SK-N-SH (cell line): ENCODE data around the gene ZC3H4. TPM values are rescaled to one million over a fixed set of nuclear protein-coding genes. Genes with fewer than 3 reads are reported as not detected.

Source experiments
- CTCF ChIA-PET: fragments of 300-600, 350-600 bp; formaldehyde crosslinking; extraction: SDS; loops from one replicate; lab custom pipeline; 2021; lab: Yijun Ruan, JAX
- POLR2A ChIA-PET: fragments of 350-600 bp; sonication (Branson Sonifier 250); formaldehyde crosslinking; extraction: SDS; loops from one replicate; lab custom pipeline; 2020; ENCODE audit warnings: antibody characterized with exemption, inconsistent platforms; lab: Yijun Ruan, JAX
- DNase-seq: peaks from one replicate; pipeline ENCODE4 v3.0.0; 2012
- H2AFZ ChIP-seq: fragments of 200-600 bp; sonication (generic); 2 replicates; pipeline ENCODE4 v1.8.1; 2016; ENCODE audit warnings: antibody characterized with exemption, mild to moderate bottlenecking, low read depth
- H3F3A ChIP-seq: fragments of 200-600 bp; sonication (generic); replicated peaks from 2 replicates; pipeline ENCODE3; 2016; ENCODE audit warnings: antibody characterized with exemption, mild to moderate bottlenecking; ENCODE audit not compliant: insufficient read depth
- H3K27ac ChIP-seq, 2 experiments: fragments of 200-500 bp in 1 of 2; fragments of 200-600 bp in 1 of 2; sonication (Bioruptor generic) in 1 of 2; sonication (generic), shearing (Covaris generic) in 1 of 2; 2 replicates each; pipeline versions ENCODE4 v1.5.1 to v1.6.1; 2014 to 2016; ENCODE audit warnings: low read depth in 2 of 2, inconsistent platforms in 1 of 2, low read length in 1 of 2, mild to moderate bottlenecking in 1 of 2, mixed read lengths in 1 of 2
- H3K27me3 ChIP-seq: fragments of 200-600 bp; sonication (generic), shearing (Covaris generic); 2 replicates; pipeline ENCODE4 v1.6.1; 2016; ENCODE audit warnings: mixed run types; ENCODE audit not compliant: insufficient read depth
- H3K36me3 ChIP-seq, 2 experiments: fragments of 200-500 bp in 1 of 2; fragments of 200-600 bp in 1 of 2; sonication (Bioruptor generic) in 1 of 2; sonication (generic) in 1 of 2; replicated peaks in 1 of 2; 2 replicates each; pipeline versions ENCODE3 to v1.5.1; 2014 to 2016; ENCODE audit warnings: low read length in 1 of 2, mild to moderate bottlenecking in 1 of 2; ENCODE audit not compliant: insufficient read depth in 2 of 2, control insufficient read depth in 1 of 2
- H3K4me1 ChIP-seq, 2 experiments: fragments of 200-500 bp in 1 of 2; fragments of 200-600 bp in 1 of 2; sonication (Bioruptor generic) in 1 of 2; sonication (generic), shearing (Covaris generic) in 1 of 2; 2 replicates each; pipeline versions ENCODE4 v1.5.1 to v1.6.1; 2014 to 2016; ENCODE audit warnings: low read depth in 1 of 2, low read length in 1 of 2, mixed run types in 1 of 2; ENCODE audit not compliant: insufficient read depth in 2 of 2, control insufficient read depth in 1 of 2
- H3K4me2 ChIP-seq: fragments of 200-600 bp; sonication (generic), shearing (Covaris generic); 2 replicates; pipeline ENCODE4 v1.6.1; 2017; ENCODE audit warnings: mixed run types
- H3K4me3 ChIP-seq, 2 experiments: fragments of 200-500 bp in 1 of 2; fragments of 200-600 bp in 1 of 2; sonication (Bioruptor generic) in 1 of 2; sonication (generic), shearing (Covaris generic) in 1 of 2; 2 replicates each; pipeline versions ENCODE4 v1.5.1 to v1.8.1; 2014 to 2016; ENCODE audit warnings: low read depth in 2 of 2, inconsistent platforms in 1 of 2, low read length in 1 of 2, mild to moderate bottlenecking in 1 of 2, mixed read lengths in 1 of 2, moderate library complexity in 1 of 2
- H3K79me2 ChIP-seq: fragments of 200-600 bp; sonication (generic); 2 replicates; pipeline ENCODE4 v1.8.1; 2017; ENCODE audit warnings: mild to moderate bottlenecking; ENCODE audit not compliant: insufficient read depth
- H3K9ac ChIP-seq: fragments of 200-600 bp; sonication (generic); 2 replicates; pipeline ENCODE4 v1.6.1; 2017; ENCODE audit warnings: mixed run types
- H3K9me2 ChIP-seq: fragments of 200-600 bp; sonication (generic); 2 replicates; pipeline ENCODE4 v1.6.1; 2017; ENCODE audit warnings: mixed run types
- H3K9me3 ChIP-seq: fragments of 200-600 bp; sonication (generic); 2 replicates; pipeline ENCODE4 v1.6.1; 2017; ENCODE audit warnings: mixed run types, mild to moderate bottlenecking, moderate library complexity
- H4K20me1 ChIP-seq: fragments of 200-600 bp; sonication (generic); 2 replicates; pipeline ENCODE4 v1.6.1; 2017; ENCODE audit warnings: mild to moderate bottlenecking, mixed run types; ENCODE audit not compliant: insufficient read depth
- CHD2 ChIP-seq: fragments of 150-350 bp; IDR thresholded peaks from 2 replicates; pipeline ENCODE4 v1.6.1; 2018; ENCODE audit warnings: low read length; ENCODE audit not compliant: partially characterized antibody
- EP300 ChIP-seq, 2 experiments: IDR thresholded peaks; 2 replicates each; pipeline versions ENCODE4 v1.4.0 to v1.6.1; 2012; ENCODE audit warnings: borderline replicate concordance in 1 of 2, low read depth in 1 of 2, low read length in 1 of 2
- EZH2phosphoT487 ChIP-seq: fragments of 200-600 bp; sonication (generic); IDR thresholded peaks from 2 replicates; pipeline ENCODE4 v1.6.1; 2017; ENCODE audit warnings: low read depth, mixed run types, mild to moderate bottlenecking, antibody characterized with exemption, moderate library complexity, borderline replicate concordance
- FOXM1 ChIP-seq: IDR thresholded peaks from 2 replicates; pipeline ENCODE4 v1.4.0; 2012; ENCODE audit warnings: low read depth, mild to moderate bottlenecking
- JUND ChIP-seq: IDR thresholded peaks from 2 replicates; pipeline ENCODE4 v1.4.0; 2012
- MXI1 ChIP-seq: IDR thresholded peaks from 2 replicates; pipeline ENCODE4 v1.6.1; 2012; ENCODE audit warnings: mild to moderate bottlenecking, low read depth, low read length, improper control_type of control experiment
- RAD21 ChIP-seq: IDR thresholded peaks from 2 replicates; pipeline ENCODE4 v1.6.1; 2012; ENCODE audit warnings: mild to moderate bottlenecking, low read length
- RCOR1 ChIP-seq: fragments of 150-350 bp; IDR thresholded peaks from 2 replicates; pipeline ENCODE4 v1.6.1; 2017; ENCODE audit warnings: antibody characterized with exemption, low read length
- RXRA ChIP-seq: IDR thresholded peaks from 2 replicates; pipeline ENCODE4 v1.4.0; 2012; ENCODE audit warnings: low read depth, mild to moderate bottlenecking, borderline replicate concordance
- TAF1 ChIP-seq: IDR thresholded peaks from 2 replicates; pipeline ENCODE4 v1.6.1; 2012; ENCODE audit warnings: low read depth, mild to moderate bottlenecking, low read length, moderate library complexity, borderline replicate concordance
- TEAD4 ChIP-seq: IDR thresholded peaks from 2 replicates; pipeline ENCODE4 v1.4.0; 2012; ENCODE audit warnings: mild to moderate bottlenecking, borderline replicate concordance; ENCODE audit not compliant: insufficient read depth
- USF2 ChIP-seq: fragments of 150-350 bp; IDR thresholded peaks from 2 replicates; pipeline ENCODE4 v1.6.1; 2017; ENCODE audit warnings: antibody characterized with exemption, low read length, low read depth, borderline replicate concordance
- WGBS: methylation state at CpG from one replicate; pipeline ENCODE4 v1.1.6; 2017; ENCODE audit warnings: low lambda C conversion rate; 5-methylcytosine and 5-hydroxymethylcytosine counted together
- polyA plus RNA-seq, 3 experiments: library from polyadenylated mRNA; depleted of rRNA; stranded (reverse); fragments of >200 nt; gene quantifications; 2 replicates each; pipeline ENCODE4 v1.2.3, GENCODE V29; 2012
- TF ChIP-seq, protein P1 (sequence below): fragments of 150-350 bp; IDR thresholded peaks from 2 replicates; pipeline ENCODE4 v1.6.1; 2016; ENCODE audit warnings: mild to moderate bottlenecking, low read depth, low read length
- TF ChIP-seq, protein P2 (sequence below): IDR thresholded peaks from 2 replicates; pipeline ENCODE4 v1.4.0; 2012; ENCODE audit warnings: low read depth, borderline replicate concordance

Gene ZC3H4
- polyA plus RNA-seq, 1 of the 3 experiments (the other 2 are of a cell fraction) = 7.6 TPM

DNA sequence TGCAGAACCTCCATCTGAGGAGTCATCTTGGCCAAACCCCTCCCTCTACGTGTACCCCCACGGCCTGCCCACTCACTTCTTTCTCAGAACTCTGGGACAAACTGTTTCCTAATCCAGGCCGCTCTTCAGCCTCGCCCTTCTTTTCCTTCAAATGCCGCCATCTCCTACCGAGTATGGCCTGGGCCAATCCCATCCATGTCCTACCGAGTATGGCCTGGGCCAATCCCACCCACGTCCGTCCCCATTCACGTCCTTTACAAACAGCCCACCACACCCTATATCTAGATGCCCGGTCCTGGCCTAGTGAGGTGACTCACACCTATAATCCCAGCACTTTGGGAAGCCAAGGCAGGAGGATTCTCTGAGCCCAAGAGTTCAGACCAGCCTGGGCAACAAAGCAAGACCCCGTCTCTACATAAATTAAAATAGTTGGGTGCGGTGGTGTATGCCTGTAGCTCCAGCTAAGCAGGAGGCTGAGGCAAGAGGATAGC is 66.3 kb downstream of the ZC3H4 start:
- H2AFZ ChIP-seq = peak overlapping the region; percentile 98
- H3K4me2 ChIP-seq = peak overlapping the region; percentile 94
- no peaks in the 10 kb centered on the region for H3K36me3 ChIP-seq
- H3K4me1 ChIP-seq = peaks cover 4 to 5% of the 10 kb centered on the region in 2 experiments; a peak in 2 of 4 replicates
- 72% methylated on average over 13 of the region's 13 CpGs for WGBS
- H3K27ac ChIP-seq = peak overlapping the region in 1 of 2 experiments; percentile 30; a peak in 1 of 4 replicates
- no peaks in the 10 kb centered on the region for H3K79me2 ChIP-seq
- H3K9me2 ChIP-seq = no peaks in the 10 kb centered on the region
- H3F3A ChIP-seq = peaks cover 3% of the 10 kb centered on the region
- CTCF ChIA-PET = interaction anchor here (1.2 to 1.7 kb wide), 2 partner anchors 11 to 12 kb away, joined by 4 to 11 read pairs; no protein-coding TSS in a partner anchor
- H4K20me1 ChIP-seq = no peaks in the 10 kb centered on the region
- TF ChIP-seq TAF1 (no peak), MXI1 (no peak), RCOR1 (no peak), RXRA (no peak), EZH2phosphoT487 (no peak), CHD2 (no peak), JUND (no peak), TEAD4 (no peak)
- H3K27me3 ChIP-seq = no peaks in the 10 kb centered on the region
- peak overlapping the region; percentile 81 to 86 for H3K4me3 ChIP-seq
- POLR2A ChIA-PET = interaction anchor here (0.7 to 1.5 kb wide), 3 partner anchors 9 to 66 kb away, joined by 3 to 9 read pairs (median 3); partner anchors contain the start of gene ZC3H4
- no peaks in the 10 kb centered on the region for H3K9me3 ChIP-seq
- no peak overlapping the region for H3K9ac ChIP-seq
- DNase-seq = no peak

GRCh38 chr19:47045867-47046470 is 67.6 kb downstream of the ZC3H4 start:
- H3K79me2 ChIP-seq = no peaks in the 10 kb centered on the region
- H3K4me2 ChIP-seq = no peak overlapping the region
- no peak for TF ChIP-seq EZH2phosphoT487
- TF ChIP-seq RXRA = no peak
- no peak for TF ChIP-seq TAF1
- no peak for TF ChIP-seq FOXM1
- no peak for TF ChIP-seq JUND
- TF ChIP-seq EP300 (IDR thresholded peaks at IDR 0.05; ENCODE audit: borderline replicate concordance in 1 of 2, low read depth in 1 of 2, low read length in 1 of 2) = no peak
- TF ChIP-seq, protein P1, sequence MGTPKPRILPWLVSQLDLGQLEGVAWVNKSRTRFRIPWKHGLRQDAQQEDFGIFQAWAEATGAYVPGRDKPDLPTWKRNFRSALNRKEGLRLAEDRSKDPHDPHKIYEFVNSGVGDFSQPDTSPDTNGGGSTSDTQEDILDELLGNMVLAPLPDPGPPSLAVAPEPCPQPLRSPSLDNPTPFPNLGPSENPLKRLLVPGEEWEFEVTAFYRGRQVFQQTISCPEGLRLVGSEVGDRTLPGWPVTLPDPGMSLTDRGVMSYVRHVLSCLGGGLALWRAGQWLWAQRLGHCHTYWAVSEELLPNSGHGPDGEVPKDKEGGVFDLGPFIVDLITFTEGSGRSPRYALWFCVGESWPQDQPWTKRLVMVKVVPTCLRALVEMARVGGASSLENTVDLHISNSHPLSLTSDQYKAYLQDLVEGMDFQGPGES = no peak
- no peak for TF ChIP-seq USF2
- no peak for TF ChIP-seq RAD21
- TF ChIP-seq, protein P2, sequence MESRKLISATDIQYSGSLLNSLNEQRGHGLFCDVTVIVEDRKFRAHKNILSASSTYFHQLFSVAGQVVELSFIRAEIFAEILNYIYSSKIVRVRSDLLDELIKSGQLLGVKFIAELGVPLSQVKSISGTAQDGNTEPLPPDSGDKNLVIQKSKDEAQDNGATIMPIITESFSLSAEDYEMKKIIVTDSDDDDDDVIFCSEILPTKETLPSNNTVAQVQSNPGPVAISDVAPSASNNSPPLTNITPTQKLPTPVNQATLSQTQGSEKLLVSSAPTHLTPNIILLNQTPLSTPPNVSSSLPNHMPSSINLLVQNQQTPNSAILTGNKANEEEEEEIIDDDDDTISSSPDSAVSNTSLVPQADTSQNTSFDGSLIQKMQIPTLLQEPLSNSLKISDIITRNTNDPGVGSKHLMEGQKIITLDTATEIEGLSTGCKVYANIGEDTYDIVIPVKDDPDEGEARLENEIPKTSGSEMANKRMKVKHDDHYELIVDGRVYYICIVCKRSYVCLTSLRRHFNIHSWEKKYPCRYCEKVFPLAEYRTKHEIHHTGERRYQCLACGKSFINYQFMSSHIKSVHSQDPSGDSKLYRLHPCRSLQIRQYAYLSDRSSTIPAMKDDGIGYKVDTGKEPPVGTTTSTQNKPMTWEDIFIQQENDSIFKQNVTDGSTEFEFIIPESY = no peak
- no peak for TF ChIP-seq RCOR1
- H3K9me2 ChIP-seq = no peaks in the 10 kb centered on the region
- H4K20me1 ChIP-seq = no peaks in the 10 kb centered on the region
- no peak overlapping the region for H3K27ac ChIP-seq
- H3K4me3 ChIP-seq = no peak overlapping the region
- H3F3A ChIP-seq = peaks cover 3% of the 10 kb centered on the region
- no peaks in the 10 kb centered on the region for H3K27me3 ChIP-seq
- POLR2A ChIA-PET = no interaction called here
- no peak overlapping the region for H3K9ac ChIP-seq
- H2AFZ ChIP-seq = no peak overlapping the region
- H3K36me3 ChIP-seq = no peaks in the 10 kb centered on the region
- CTCF ChIA-PET = interaction anchor here (1.1 to 2.7 kb wide), 2 partner anchors 11 to 33 kb away, joined by 3 to 9 read pairs; no protein-coding TSS in a partner anchor
- DNase-seq = no peak
- 97% methylated on average over 24 of the region's 45 CpGs for WGBS
- no peaks in the 10 kb centered on the region for H3K9me3 ChIP-seq
- peaks cover 4 to 5% of the 10 kb centered on the region in 2 experiments; a peak in 2 of 4 replicates for H3K4me1 ChIP-seq
